ENCODE data around the gene SLC16A13.

The SLC16A13 gene

DNA sequence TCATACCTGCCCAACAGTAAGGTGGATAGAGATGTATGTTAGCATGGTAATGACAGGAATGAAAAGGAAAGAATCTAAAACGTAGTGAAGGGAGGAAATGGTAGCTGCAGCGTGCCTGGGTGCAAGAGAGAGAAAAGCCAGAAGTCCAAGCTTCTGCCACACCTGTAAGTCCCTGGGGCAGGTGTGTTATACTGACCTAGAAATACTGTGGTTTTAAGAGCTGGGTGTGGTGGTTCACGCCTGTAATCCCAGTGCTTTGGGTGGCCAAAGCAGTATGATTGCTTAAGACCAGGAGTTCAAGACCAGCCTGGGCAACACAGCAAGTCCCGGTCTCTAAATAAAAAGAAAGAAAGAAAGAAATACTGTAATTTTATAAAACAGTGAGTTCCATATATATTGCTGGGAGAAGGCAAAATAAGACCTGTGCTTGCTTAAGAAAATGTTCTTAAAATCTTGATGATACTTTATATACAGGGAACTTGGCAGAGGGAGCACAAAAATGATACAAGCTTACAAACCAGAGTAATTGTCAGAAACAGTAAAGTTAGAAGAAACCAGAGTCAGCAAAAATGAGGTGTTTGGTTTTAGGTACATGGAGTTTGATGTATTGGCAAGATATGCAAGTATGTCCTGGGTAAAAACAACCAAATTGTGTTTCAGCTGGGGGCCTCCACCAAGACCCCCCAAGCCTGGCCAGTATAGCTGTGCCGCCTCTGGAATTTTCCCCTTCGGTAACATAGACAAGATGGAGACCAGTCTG is 33.3 kb upstream of the SLC16A13 start:
- Mint-ChIP-seq H3K9me3 (no peaks in the 10 kb centered on the region), H3K36me3 (ENCODE audit: insufficient read depth) (peaks cover 35% of the 10 kb centered on the region), H3K27me3 (no peaks in the 10 kb centered on the region), H3K27ac (ENCODE audit: low read depth) (peak overlapping the region; percentile 42), H3K4me1 (peaks cover 46% of the 10 kb centered on the region), H3K4me3 (no peak overlapping the region)
- DNase-seq (ENCODE audit: low spot score in 2 of 2), result no peak
- ATAC-seq (replicated peaks; ENCODE audit: extremely low read depth, poor library complexity, severe bottlenecking), result no peak

DNA sequence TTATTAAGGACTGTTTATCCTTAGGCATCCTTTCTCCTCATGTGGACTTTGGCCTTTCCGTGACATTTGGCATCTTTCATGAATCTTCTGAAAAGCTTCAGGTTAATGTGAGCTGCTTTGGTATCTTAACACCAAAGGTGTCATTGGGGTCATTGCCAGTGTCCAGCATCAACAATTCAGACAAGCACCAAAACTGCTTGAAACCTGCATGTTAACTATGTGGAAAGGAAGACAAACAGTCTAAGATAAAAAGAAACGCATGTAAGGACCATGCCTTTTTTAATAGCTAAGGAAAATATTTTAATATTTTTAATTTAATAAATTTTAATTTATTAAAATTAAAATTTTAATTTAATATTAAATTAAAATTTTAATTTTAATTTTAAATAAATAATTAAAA is 32.1 kb upstream of the SLC16A13 start:
- Mint-ChIP-seq H3K4me1 (peaks cover 47% of the 10 kb centered on the region), H3K9me3 (no peaks in the 10 kb centered on the region), H3K36me3 (ENCODE audit: insufficient read depth) (peaks cover 34% of the 10 kb centered on the region)

DNA sequence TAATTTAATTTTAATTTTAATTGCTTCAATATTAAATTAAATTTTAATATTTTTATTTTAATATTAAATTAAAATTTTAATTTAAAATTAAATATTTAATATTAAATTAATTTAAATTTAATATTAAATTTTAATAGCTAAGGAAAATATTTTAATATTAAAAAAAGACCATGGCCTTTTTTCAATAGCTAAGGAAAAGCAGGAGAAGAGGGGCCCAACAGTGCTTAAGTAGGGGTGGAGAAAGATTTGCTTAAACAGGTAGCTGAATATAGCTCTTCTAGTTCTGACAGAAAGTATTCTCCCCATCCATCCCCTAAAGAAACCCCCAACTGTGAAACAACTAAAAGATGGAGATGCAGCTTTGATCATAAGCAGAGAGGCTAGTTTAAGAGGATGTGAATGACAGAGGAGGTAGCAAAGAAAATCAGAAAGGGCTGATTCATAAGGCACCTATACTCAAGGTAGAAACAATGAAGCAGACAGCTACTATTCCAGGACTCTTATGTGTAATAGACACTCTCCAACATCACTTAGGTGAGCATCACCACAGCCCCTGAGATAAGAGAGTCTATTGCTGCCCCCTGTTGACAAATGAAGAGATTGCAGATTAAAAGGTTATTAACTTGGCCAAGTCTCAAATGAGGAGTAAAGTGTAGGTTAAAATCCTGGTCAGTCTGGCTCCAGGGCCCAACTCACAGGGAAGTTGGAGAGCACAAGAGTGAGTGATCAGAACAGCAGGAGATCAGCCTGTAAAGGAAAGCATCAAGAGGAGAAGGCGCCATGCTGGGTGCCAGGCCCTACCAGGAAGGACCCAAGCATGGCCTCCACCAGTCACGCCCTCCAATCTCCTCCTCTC is 31.2 kb upstream of the SLC16A13 start:
- Mint-ChIP-seq H3K36me3 (ENCODE audit: insufficient read depth) (peaks cover 29% of the 10 kb centered on the region), H3K9me3 (no peaks in the 10 kb centered on the region), H3K27ac (ENCODE audit: low read depth) (no peak overlapping the region), H3K4me1 (peaks cover 46% of the 10 kb centered on the region), H3K27me3 (no peaks in the 10 kb centered on the region), H3K4me3 (no peak overlapping the region)
- ATAC-seq (replicated peaks; ENCODE audit: extremely low read depth, poor library complexity, severe bottlenecking) (peak; percentile 95), DNase-seq (ENCODE audit: low spot score in 2 of 2) (peak in 1 of 2 donors; percentile 47)

More for the DNA sequence above, 32.1 kb upstream of the SLC16A13 start:
- H3K4me3 Mint-ChIP-seq, result no peak overlapping the region
- DNase-seq (ENCODE audit: low spot score in 2 of 2), result no peak
- H3K27ac Mint-ChIP-seq (ENCODE audit: low read depth), result no peak overlapping the region
- H3K27me3 Mint-ChIP-seq, result no peaks in the 10 kb centered on the region
- no peak for ATAC-seq (replicated peaks; ENCODE audit: extremely low read depth, poor library complexity, severe bottlenecking)

DNA sequence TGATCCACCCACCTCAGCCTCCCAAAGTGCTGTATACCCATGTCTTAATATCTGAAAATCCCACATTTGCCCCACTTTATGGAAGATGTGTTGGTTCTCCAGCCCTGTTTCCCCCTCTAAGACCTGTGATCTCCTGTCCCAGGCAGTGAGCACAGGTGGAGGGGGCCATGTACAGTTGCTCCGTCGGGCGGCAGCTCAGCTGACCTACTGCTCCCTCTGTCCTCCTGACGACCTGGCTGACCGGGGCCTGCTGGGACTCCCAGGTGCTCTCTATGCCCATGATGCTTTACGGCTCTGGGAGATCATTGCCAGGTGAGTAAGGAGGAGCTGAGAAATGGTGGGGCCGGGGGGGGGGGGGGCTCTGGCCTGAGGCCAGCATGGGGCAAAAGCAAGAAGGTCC is 30.1 kb upstream of the SLC16A13 start:
- Mint-ChIP-seq H3K27ac (ENCODE audit: low read depth) (no peak overlapping the region), H3K4me3 (no peak overlapping the region), H3K36me3 (ENCODE audit: insufficient read depth) (peaks cover 25% of the 10 kb centered on the region), H3K9me3 (no peaks in the 10 kb centered on the region), H3K4me1 (peaks cover 51% of the 10 kb centered on the region), H3K27me3 (no peaks in the 10 kb centered on the region)
- no peak for DNase-seq (ENCODE audit: low spot score in 2 of 2)
- ATAC-seq (replicated peaks; ENCODE audit: extremely low read depth, poor library complexity, severe bottlenecking), result no peak

DNA sequence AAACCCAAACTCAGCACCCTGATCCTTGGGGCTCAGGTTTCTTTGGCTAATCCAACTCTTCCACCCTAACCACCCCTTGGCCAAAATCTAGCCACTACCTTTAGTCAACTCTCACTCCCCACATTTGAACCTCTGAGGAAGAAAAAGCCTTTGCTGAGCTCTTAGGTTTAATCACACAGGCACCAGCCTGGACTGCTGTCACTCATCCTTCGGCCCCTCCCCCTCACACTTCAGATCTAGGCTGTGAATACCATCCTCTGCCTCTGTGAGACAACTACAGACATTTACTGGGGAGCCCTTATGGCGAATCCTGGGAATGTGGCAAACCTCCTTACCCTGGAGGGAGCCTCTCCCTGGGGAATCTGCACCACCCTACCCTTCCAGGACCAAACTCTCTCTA is 28.7 kb upstream of the SLC16A13 start:
- ATAC-seq (replicated peaks; ENCODE audit: extremely low read depth, poor library complexity, severe bottlenecking), result no peak
- H3K27me3 Mint-ChIP-seq, result no peaks in the 10 kb centered on the region
- H3K9me3 Mint-ChIP-seq, result no peaks in the 10 kb centered on the region
- DNase-seq (ENCODE audit: low spot score in 2 of 2), result no peak
- H3K4me1 Mint-ChIP-seq, result peaks cover 52% of the 10 kb centered on the region
- peak overlapping the region; percentile 38 for H3K27ac Mint-ChIP-seq (ENCODE audit: low read depth)
- no peak overlapping the region for H3K4me3 Mint-ChIP-seq
- peaks cover 22% of the 10 kb centered on the region for H3K36me3 Mint-ChIP-seq (ENCODE audit: insufficient read depth)

DNA sequence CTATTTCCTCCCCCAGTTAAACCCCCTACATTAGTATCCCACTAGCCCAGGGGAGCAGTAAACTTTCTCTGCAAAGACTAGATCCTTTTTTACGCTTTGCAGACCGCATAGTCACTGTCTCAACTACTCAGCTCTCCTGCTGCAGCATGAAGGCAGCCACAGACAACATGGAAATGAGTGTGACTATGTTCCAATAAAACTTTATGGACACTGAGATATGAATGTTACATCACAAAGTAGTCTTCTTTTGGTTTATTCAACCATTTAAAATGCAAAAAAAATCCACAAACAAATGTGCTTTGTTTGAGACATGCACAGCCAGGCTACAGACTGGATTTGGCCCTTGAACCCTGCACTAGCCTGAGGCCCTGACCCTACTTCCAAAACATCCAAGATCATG is 25.3 kb upstream of the SLC16A13 start:
- Mint-ChIP-seq H3K9me3 (no peaks in the 10 kb centered on the region), H3K4me1 (peaks cover 67% of the 10 kb centered on the region), H3K27ac (ENCODE audit: low read depth) (no peak overlapping the region), H3K36me3 (ENCODE audit: insufficient read depth) (peaks cover 35% of the 10 kb centered on the region), H3K4me3 (peak overlapping the region; percentile 88), H3K27me3 (no peaks in the 10 kb centered on the region)
- DNase-seq (ENCODE audit: low spot score in 2 of 2), result no peak
- no peak for ATAC-seq (replicated peaks; ENCODE audit: extremely low read depth, poor library complexity, severe bottlenecking)

DNA sequence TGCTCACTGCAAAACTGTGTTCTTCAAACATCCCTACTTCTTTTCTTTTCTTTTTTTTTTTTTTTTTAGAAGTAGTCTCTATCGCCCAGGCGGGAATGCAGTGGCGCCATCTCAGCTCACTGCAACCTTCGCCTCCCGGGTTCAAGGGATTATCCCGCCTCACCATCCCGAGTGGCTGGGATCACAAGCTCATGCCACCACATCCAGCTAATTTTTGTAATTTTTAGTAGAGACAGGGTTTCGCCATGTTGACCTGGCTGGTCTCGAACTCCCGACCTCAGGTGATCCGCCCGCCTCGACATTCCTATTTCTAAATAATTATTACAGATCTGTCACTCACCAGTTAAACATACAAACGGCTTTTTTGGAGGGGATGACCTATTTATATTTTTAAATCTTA is 24.4 kb upstream of the SLC16A13 start:
- H3K4me3 Mint-ChIP-seq, result peak overlapping the region; percentile 88
- DNase-seq (ENCODE audit: low spot score in 2 of 2), result no peak
- no peak for ATAC-seq (replicated peaks; ENCODE audit: extremely low read depth, poor library complexity, severe bottlenecking)
- peak overlapping the region; percentile 98 for H3K27ac Mint-ChIP-seq (ENCODE audit: low read depth)
- H3K4me1 Mint-ChIP-seq, result peaks cover 73% of the 10 kb centered on the region
- peaks cover 35% of the 10 kb centered on the region for H3K36me3 Mint-ChIP-seq (ENCODE audit: insufficient read depth)
- H3K9me3 Mint-ChIP-seq, result no peaks in the 10 kb centered on the region
- no peaks in the 10 kb centered on the region for H3K27me3 Mint-ChIP-seq

DNA sequence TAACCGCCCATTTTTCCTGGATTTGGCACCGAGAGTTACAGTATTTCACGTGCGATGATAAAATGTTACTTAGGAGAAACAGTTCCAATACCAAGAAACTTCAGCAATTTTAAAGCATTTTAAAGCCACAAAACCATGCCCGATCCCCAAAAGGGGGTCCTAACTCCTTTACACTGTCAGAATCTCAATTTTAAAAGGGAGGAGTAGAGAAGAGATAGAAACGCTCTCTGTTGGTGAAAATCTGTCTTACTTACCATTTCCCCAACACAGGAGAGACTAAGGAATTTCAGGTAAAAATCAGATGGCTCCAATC is 23.9 kb upstream of the SLC16A13 start:
- peaks cover 34% of the 10 kb centered on the region for H3K36me3 Mint-ChIP-seq (ENCODE audit: insufficient read depth)
- DNase-seq (ENCODE audit: low spot score in 2 of 2), result no peak
- H3K27me3 Mint-ChIP-seq, result no peaks in the 10 kb centered on the region
- H3K4me1 Mint-ChIP-seq, result peaks cover 72% of the 10 kb centered on the region
- no peak for ATAC-seq (replicated peaks; ENCODE audit: extremely low read depth, poor library complexity, severe bottlenecking)
- H3K4me3 Mint-ChIP-seq, result peak overlapping the region; percentile 88
- peak overlapping the region; percentile 98 for H3K27ac Mint-ChIP-seq (ENCODE audit: low read depth)
- no peaks in the 10 kb centered on the region for H3K9me3 Mint-ChIP-seq

DNA sequence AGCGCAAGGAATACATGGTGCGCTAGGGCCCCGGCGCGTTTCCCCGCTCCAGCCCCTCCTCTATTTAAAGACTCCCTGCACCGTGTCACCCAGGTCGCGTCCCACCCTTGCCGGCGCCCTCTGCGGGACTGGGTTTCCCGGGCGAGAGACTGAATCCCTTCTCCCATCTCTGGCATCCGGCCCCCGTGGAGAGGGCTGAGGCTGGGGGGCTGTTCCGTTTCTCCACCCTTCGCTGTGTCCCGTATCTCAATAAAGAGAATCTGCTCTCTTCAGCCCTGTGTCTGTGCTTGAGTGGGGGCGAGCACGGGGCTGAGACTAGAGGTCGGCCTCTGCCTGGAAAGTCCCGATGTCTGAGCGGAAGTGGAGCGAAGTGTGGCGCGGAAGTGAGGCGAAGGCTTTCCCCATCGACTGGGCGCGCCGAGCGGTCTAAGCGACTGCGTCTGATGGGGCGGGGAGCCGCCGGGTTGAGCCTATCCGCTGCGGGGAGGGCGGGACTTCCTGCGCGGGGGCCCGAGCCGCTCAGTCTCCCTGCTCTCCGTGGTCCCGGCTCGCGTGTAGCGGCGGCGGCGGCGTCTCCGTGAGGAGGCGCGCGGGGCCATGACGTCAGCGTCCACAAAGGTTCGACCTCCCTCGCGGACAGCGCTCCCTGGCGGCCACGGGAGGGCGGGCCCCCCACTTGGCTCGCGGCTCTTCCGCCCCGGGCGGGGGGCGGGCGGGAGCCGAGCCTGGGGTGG is 21.4 kb upstream of the SLC16A13 start:
- Mint-ChIP-seq H3K4me1 (peaks cover 86% of the 10 kb centered on the region), H3K36me3 (ENCODE audit: insufficient read depth) (peaks cover 35% of the 10 kb centered on the region)
- ATAC-seq (replicated peaks; ENCODE audit: extremely low read depth, poor library complexity, severe bottlenecking), result peak; percentile 83

DNA sequence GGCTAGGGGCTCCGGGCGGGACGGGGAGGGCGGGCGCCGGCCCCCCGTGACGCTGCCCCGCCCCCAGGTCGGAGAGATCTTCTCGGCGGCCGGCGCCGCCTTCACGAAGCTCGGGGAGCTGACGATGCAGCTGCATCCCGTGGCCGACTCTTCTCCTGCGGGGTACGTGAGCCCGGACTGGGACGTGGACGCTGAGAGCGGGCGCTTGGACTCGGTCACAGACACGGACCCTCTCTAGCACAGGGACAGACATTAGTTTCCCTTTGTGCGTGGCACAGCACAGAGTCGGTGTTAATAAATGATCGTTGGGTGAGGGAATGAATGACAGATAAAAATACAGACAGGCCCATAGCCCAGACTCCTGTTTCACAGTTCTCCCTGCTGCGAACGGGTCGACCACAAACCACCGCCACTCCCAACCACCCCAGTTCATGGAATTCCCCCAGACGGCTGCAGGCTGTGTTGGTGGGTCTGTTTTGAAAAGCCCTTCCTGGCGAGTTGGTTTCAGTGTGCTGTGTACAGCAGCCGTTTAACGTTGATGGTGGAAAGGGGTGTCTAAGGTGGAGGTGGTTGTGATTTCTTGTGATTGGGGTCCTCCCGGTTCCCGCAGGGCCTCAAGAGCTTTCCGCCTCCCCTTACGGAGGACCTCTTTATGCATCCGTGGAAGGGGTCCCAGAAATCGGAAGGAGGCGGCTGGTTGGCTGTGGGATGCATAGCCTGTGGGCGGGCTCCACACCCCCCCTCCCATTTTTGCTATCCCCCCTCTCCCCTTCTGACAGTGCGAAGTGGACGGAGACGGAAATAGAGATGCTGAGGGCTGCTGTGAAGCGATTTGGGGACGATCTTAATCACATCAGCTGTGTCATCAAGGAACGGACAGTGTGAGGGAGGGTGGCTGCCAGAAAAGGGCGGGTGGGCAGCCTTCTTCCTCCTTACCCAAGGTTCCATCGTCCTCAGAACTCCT is 20.5 kb upstream of the SLC16A13 start:
- Mint-ChIP-seq H3K27ac (ENCODE audit: low read depth) (peak overlapping the region; percentile 98), H3K9me3 (no peaks in the 10 kb centered on the region)

More for the DNA sequence above, 21.4 kb upstream of the SLC16A13 start:
- Mint-ChIP-seq H3K27ac (ENCODE audit: low read depth) (peak overlapping the region; percentile 98), H3K27me3 (no peaks in the 10 kb centered on the region), H3K9me3 (no peaks in the 10 kb centered on the region), H3K4me3 (peak overlapping the region; percentile 88)
- DNase-seq (ENCODE audit: low spot score in 2 of 2), result peak; percentile 93 to 97

DNA sequence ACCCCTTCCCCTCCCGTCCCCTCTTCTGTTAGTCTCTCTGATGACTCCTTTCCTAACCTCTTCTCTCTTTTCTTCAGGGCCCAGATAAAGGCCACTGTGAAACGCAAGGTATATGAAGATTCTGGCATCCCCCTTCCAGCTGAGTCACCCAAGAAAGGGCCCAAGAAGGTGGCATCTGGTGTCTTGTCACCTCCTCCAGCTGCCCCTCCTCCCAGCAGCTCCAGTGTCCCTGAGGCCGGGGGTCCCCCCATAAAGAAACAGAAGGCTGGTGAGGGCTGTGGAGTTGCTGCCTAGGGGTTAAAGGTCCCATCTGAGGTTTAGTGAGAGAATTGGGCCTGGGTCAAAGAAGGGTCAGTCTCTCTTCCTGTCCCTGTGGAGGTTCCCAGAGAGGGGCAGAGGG is 19.4 kb upstream of the SLC16A13 start:
- Mint-ChIP-seq H3K4me1 (peaks cover 76% of the 10 kb centered on the region), H3K27ac (ENCODE audit: low read depth) (peak overlapping the region; percentile 98), H3K4me3 (peak overlapping the region; percentile 88), H3K27me3 (no peaks in the 10 kb centered on the region), H3K36me3 (ENCODE audit: insufficient read depth) (peaks cover 35% of the 10 kb centered on the region), H3K9me3 (no peaks in the 10 kb centered on the region)
- DNase-seq (ENCODE audit: low spot score in 2 of 2), result no peak
- no peak for ATAC-seq (replicated peaks; ENCODE audit: extremely low read depth, poor library complexity, severe bottlenecking)

More for the DNA sequence above, 20.5 kb upstream of the SLC16A13 start:
- DNase-seq (ENCODE audit: low spot score in 2 of 2), result peak; percentile 57 to 84
- Mint-ChIP-seq H3K4me3 (peak overlapping the region; percentile 88), H3K36me3 (ENCODE audit: insufficient read depth) (peaks cover 35% of the 10 kb centered on the region), H3K4me1 (peaks cover 79% of the 10 kb centered on the region), H3K27me3 (no peaks in the 10 kb centered on the region)
- ATAC-seq (replicated peaks; ENCODE audit: extremely low read depth, poor library complexity, severe bottlenecking), result peak; percentile 49

Measured in central memory CD8-positive, alpha-beta T cell (primary cell).